ENCODE results near the gene ETV5. TPM values are rescaled to one million over a fixed set of nuclear protein-coding genes. Genes with fewer than 3 reads are reported as not detected.

ETV5 gene
- total RNA-seq (15.4 and 24.9 TPM in 2 replicates), polyA plus RNA-seq (23.1 and 43.1 TPM in 2 replicates), polyA minus RNA-seq (ENCODE audit: low replicate concordance) (86.0 and 122 TPM in 2 replicates)
- polyA plus RNA-seq (2012): 20.2 and 36.0 TPM in 2 replicates

GRCh38 chr3:186108941-186109865 lies at the start of gene ETV5:
Gene ETV5, minus strand, starts transcription at chr3:186109089. Its CDS starts 3,221 bp downstream, at chr3:186105868.
- peak within 1 kb of the TSS; percentile 91 for H3K27ac ChIP-seq (ENCODE audit: insufficient read depth, low read length)
- H3K9ac ChIP-seq (ENCODE audit: insufficient read depth, low read length): peak within 1 kb of the TSS; percentile 80
- no peaks in the 10 kb centered on the region for H3K9me3 ChIP-seq (ENCODE audit: control insufficient read depth, insufficient read depth, low read depth, low read length)
- peaks cover 13% of the 10 kb centered on the region for H3K4me1 ChIP-seq (ENCODE audit: control insufficient read depth, extremely low read depth, insufficient read depth, low read length)
- H3K4me3 ChIP-seq (replicated peaks in 1 of 4; ENCODE audit: control extremely low read depth in 1 of 4, insufficient read depth in 1 of 4, low read depth in 3 of 4, low read length in 4 of 4): peak within 1 kb of the TSS; percentile 83 to 90 (median 87)
- peak within 1 kb of the TSS; percentile 67 for H2AFZ ChIP-seq (ENCODE audit: low read length)
- no peaks in the 10 kb centered on the region for H4K20me1 ChIP-seq (ENCODE audit: control insufficient read depth, extremely low read depth, insufficient read depth, low read length)
- peaks cover 31% of the 10 kb centered on the region for H3K79me2 ChIP-seq (ENCODE audit: control insufficient read depth, insufficient read depth, low read length)
- no peaks in the 10 kb centered on the region for H3K27me3 ChIP-seq (ENCODE audit: control insufficient read depth, insufficient read depth, low read length)
- peak; percentile 100 for DNase-seq (ENCODE audit: low read depth in 2 of 2)
- TF ChIP-seq CTCF (conservative IDR thresholded peaks at IDR 0.05 in 1 of 2, IDR thresholded peaks at IDR 0.05 in 1 of 2; ENCODE audit: low read depth in 1 of 2, low read length in 2 of 2) (no peak), EZH2 (IDR thresholded peaks at IDR 0.05; ENCODE audit: low read length, missing control alignments) (no peak)
- peak within 1 kb of the TSS; percentile 98 for H3K4me2 ChIP-seq (ENCODE audit: extremely low read depth, insufficient read depth, low read length)
- no peaks in the 10 kb centered on the region for H3K36me3 ChIP-seq (ENCODE audit: control insufficient read depth, insufficient read depth, low read length)

- H3K36me3 ChIP-seq (ENCODE audit: control insufficient read depth, insufficient read depth, low read length): no peaks in the 10 kb centered on the region
- H3K9me3 ChIP-seq (ENCODE audit: control insufficient read depth, insufficient read depth, low read depth, low read length): no peaks in the 10 kb centered on the region
- TF ChIP-seq CTCF (conservative IDR thresholded peaks at IDR 0.05 in 1 of 2, IDR thresholded peaks at IDR 0.05 in 1 of 2; ENCODE audit: low read depth in 1 of 2, low read length in 2 of 2): no peak
- no peak for TF ChIP-seq EZH2 (IDR thresholded peaks at IDR 0.05; ENCODE audit: low read length, missing control alignments)
- no peak for DNase-seq (ENCODE audit: low read depth in 2 of 2)
- no peak overlapping the region for H3K9ac ChIP-seq (ENCODE audit: insufficient read depth, low read length)
- no peaks in the 10 kb centered on the region for H3K79me2 ChIP-seq (ENCODE audit: control insufficient read depth, insufficient read depth, low read length)
- H2AFZ ChIP-seq (ENCODE audit: low read length): no peak overlapping the region
- H4K20me1 ChIP-seq (ENCODE audit: control insufficient read depth, extremely low read depth, insufficient read depth, low read length): no peaks in the 10 kb centered on the region
- H3K4me2 ChIP-seq (ENCODE audit: extremely low read depth, insufficient read depth, low read length): no peak overlapping the region
- no peaks in the 10 kb centered on the region for H3K27me3 ChIP-seq (ENCODE audit: control insufficient read depth, insufficient read depth, low read length)
- no peak overlapping the region for H3K27ac ChIP-seq (ENCODE audit: insufficient read depth, low read length)
- no peaks in the 10 kb centered on the region for H3K4me1 ChIP-seq (ENCODE audit: control insufficient read depth, extremely low read depth, insufficient read depth, low read length)
- H3K4me3 ChIP-seq (replicated peaks in 1 of 4; ENCODE audit: control extremely low read depth in 1 of 4, insufficient read depth in 1 of 4, low read depth in 3 of 4, low read length in 4 of 4): no peak overlapping the region
Measured at GRCh38 chr3:186154641-186155040, 45.8 kb upstream of the ETV5 start.

- H3K9ac ChIP-seq (ENCODE audit: insufficient read depth, low read length): no peak overlapping the region
- H3K27me3 ChIP-seq (ENCODE audit: control insufficient read depth, insufficient read depth, low read length): no peaks in the 10 kb centered on the region
- H2AFZ ChIP-seq (ENCODE audit: low read length): no peak overlapping the region
- H3K4me1 ChIP-seq (ENCODE audit: control insufficient read depth, extremely low read depth, insufficient read depth, low read length): no peaks in the 10 kb centered on the region
- H3K4me2 ChIP-seq (ENCODE audit: extremely low read depth, insufficient read depth, low read length): no peak overlapping the region
- H3K36me3 ChIP-seq (ENCODE audit: control insufficient read depth, insufficient read depth, low read length): no peaks in the 10 kb centered on the region
- no peak overlapping the region for H3K4me3 ChIP-seq (replicated peaks in 1 of 4; ENCODE audit: control extremely low read depth in 1 of 4, insufficient read depth in 1 of 4, low read depth in 3 of 4, low read length in 4 of 4)
- no peak overlapping the region for H3K27ac ChIP-seq (ENCODE audit: insufficient read depth, low read length)
- no peaks in the 10 kb centered on the region for H4K20me1 ChIP-seq (ENCODE audit: control insufficient read depth, extremely low read depth, insufficient read depth, low read length)
- no peak for DNase-seq (ENCODE audit: low read depth in 2 of 2)
- H3K79me2 ChIP-seq (ENCODE audit: control insufficient read depth, insufficient read depth, low read length): no peaks in the 10 kb centered on the region
- no peaks in the 10 kb centered on the region for H3K9me3 ChIP-seq (ENCODE audit: control insufficient read depth, insufficient read depth, low read depth, low read length)
- no peak for TF ChIP-seq EZH2 (IDR thresholded peaks at IDR 0.05; ENCODE audit: low read length, missing control alignments)
- TF ChIP-seq CTCF (conservative IDR thresholded peaks at IDR 0.05 in 1 of 2, IDR thresholded peaks at IDR 0.05 in 1 of 2; ENCODE audit: low read depth in 1 of 2, low read length in 2 of 2): no peak
Measured at GRCh38 chr3:186152889-186153292, 44.0 kb upstream of the ETV5 start.

Measured in fibroblast of lung (primary cell).